Activated T-helper 17 cell treated with anti-CD3 and anti-CD28 coated beads, Interleukin-2, amount 50 U/mL, for 72 hours (primary cell): ENCODE measurements around the gene MDGA2. TPM values are rescaled to one million over a fixed set of nuclear protein-coding genes. Genes with fewer than 3 reads are reported as not detected.

Source experiments
- ATAC-seq: fragments of 150-1000 bp; cut with Tn5 transposase; replicated peaks from 2 replicates; pipeline ENCODE4 v1.10.0; 2021; ENCODE audit warnings: mild to moderate bottlenecking, moderate library complexity
- H3K27ac Mint-ChIP-seq: one replicate; pipeline ENCODE4 v1.8.0; 2022; ENCODE audit warnings: mixed read lengths
- H3K27me3 Mint-ChIP-seq: one replicate; pipeline ENCODE4 v1.8.0; 2022; ENCODE audit warnings: mixed read lengths
- H3K36me3 Mint-ChIP-seq: one replicate; pipeline ENCODE4 v1.8.0; 2022; ENCODE audit warnings: low read depth, mild to moderate bottlenecking, mixed read lengths
- H3K4me1 Mint-ChIP-seq: one replicate; pipeline ENCODE4 v1.8.0; 2022; ENCODE audit warnings: mixed read lengths
- H3K4me3 Mint-ChIP-seq: one replicate; pipeline ENCODE4 v1.8.0; 2022; ENCODE audit warnings: mild to moderate bottlenecking, mixed read lengths
- H3K9me3 Mint-ChIP-seq: one replicate; pipeline ENCODE4 v1.8.0; 2022; ENCODE audit warnings: mixed read lengths
- total RNA-seq, 2 donors: library from RNA; stranded (reverse); gene quantifications; one replicate each; pipeline ENCODE4 v1.2.3, GENCODE V29; 2022

The MDGA2 gene
- total RNA-seq, 2 donors from 2014 or later: not detected

DNA sequence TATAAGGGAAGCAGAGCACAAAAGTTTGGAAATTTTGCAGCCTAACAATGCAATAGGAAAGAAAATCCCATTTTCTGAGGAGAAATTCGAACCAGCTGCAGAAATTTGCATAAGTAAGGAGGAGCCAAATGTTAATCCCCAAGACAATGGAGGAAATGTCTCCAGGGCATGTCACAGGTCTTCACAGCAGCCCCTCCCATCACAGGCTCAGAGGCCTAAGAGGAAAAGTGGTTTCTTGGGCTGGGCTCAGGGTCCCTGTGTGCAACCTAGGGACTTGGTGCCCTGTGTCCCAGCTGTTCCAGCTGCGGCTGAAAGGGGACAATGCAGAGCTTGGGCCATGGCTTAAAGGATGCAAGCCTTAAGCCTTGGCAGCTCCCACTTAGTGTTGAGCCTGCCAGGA lies 190.0 kb downstream of the MDGA2 start:
- Mint-ChIP-seq H3K4me3 (no peak overlapping the region), H3K4me1 (no peaks in the 10 kb centered on the region), H3K27ac (no peak overlapping the region), H3K9me3 (peaks cover 13% of the 10 kb centered on the region), H3K36me3 (no peaks in the 10 kb centered on the region), H3K27me3 (no peaks in the 10 kb centered on the region)
- ATAC-seq: no peak

GRCh38 chr14:47483449-47483848 lies 192.0 kb downstream of the MDGA2 start:
- H3K9me3 Mint-ChIP-seq: peaks cover 13% of the 10 kb centered on the region
- no peaks in the 10 kb centered on the region for H3K36me3 Mint-ChIP-seq
- H3K27me3 Mint-ChIP-seq: no peaks in the 10 kb centered on the region
- no peaks in the 10 kb centered on the region for H3K4me1 Mint-ChIP-seq
- H3K27ac Mint-ChIP-seq: no peak overlapping the region
- no peak overlapping the region for H3K4me3 Mint-ChIP-seq
- no peak for ATAC-seq

GRCh38 chr14:47471075-47471474 lies 204.3 kb downstream of the MDGA2 start:
- Mint-ChIP-seq H3K4me1 (no peaks in the 10 kb centered on the region), H3K27ac (no peak overlapping the region), H3K36me3 (no peaks in the 10 kb centered on the region), H3K27me3 (no peaks in the 10 kb centered on the region), H3K4me3 (no peak overlapping the region), H3K9me3 (peaks cover 30% of the 10 kb centered on the region)
- ATAC-seq: no peak

DNA sequence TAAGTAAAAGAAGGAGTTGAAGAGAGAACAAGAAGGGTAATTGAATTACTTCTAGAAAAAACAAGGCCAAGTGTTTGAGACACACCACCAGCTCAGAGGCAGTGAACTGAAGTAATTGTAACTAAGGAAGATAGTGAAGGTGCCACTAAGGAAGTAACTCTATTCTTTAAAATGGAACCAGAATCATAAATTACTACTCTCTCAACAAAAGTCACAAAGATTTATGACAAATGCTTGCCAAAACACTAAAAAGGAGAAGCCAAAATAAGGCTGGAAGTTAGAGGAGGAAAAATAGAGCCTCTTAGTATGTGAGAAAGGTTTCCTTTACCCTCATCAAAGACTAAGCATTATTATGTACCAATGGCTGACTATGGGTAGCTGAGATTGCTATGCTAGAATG lies 208.5 kb downstream of the MDGA2 start:
- Mint-ChIP-seq H3K4me1 (no peaks in the 10 kb centered on the region), H3K27ac (no peak overlapping the region), H3K9me3 (peaks cover 27% of the 10 kb centered on the region), H3K27me3 (no peaks in the 10 kb centered on the region), H3K36me3 (no peaks in the 10 kb centered on the region), H3K4me3 (no peak overlapping the region)
- no peak for ATAC-seq

DNA sequence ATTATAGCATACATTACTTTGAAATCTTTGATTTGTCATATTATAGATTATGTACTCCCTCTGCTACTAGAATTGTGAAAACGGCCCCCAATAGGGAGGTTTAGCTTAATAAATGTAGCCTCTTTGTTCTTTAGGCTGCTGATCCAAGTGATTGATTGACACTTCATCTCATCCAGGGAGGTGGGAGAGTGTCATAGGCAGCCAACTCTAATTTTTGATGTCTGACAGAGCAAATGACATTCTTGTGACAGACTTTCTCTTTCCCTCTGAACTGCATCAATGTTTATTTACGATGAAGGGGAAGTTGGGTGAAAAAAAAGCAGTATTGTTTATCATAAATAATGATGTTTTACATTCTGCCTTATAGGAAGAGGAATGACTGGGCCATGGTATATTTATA lies 221.4 kb downstream of the MDGA2 start:
- H3K27me3 Mint-ChIP-seq: no peaks in the 10 kb centered on the region
- no peak overlapping the region for H3K27ac Mint-ChIP-seq
- H3K36me3 Mint-ChIP-seq: no peaks in the 10 kb centered on the region
- no peaks in the 10 kb centered on the region for H3K4me1 Mint-ChIP-seq
- no peaks in the 10 kb centered on the region for H3K9me3 Mint-ChIP-seq
- no peak overlapping the region for H3K4me3 Mint-ChIP-seq
- no peak for ATAC-seq

- H3K4me1 Mint-ChIP-seq: no peaks in the 10 kb centered on the region
- no peaks in the 10 kb centered on the region for H3K27me3 Mint-ChIP-seq
- peaks cover 9% of the 10 kb centered on the region for H3K9me3 Mint-ChIP-seq
- ATAC-seq: no peak
- no peak overlapping the region for H3K27ac Mint-ChIP-seq
- H3K36me3 Mint-ChIP-seq: no peaks in the 10 kb centered on the region
- no peak overlapping the region for H3K4me3 Mint-ChIP-seq
Observed at GRCh38 chr14:47447076-47447475, 228.3 kb downstream of the MDGA2 start.

DNA sequence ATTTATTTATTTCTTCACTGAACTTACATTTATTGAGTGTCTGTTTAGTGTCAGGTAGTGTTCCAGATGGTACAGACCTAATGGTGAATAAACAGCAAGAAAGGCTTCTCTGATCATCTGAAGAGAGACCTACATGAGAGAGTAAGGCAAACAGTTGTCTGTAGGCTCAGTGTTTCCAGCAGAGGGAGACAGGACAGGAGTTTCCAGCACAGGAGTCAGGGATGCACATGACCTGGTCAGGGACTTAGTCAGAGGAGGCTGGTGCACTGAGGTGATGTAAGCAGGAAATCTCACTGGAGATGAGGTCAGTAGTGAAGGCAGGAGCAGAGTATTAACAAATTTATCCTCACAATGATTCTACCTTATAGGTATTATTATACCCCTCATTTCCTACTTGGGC lies 233.2 kb downstream of the MDGA2 start:
- Mint-ChIP-seq H3K4me1 (no peaks in the 10 kb centered on the region), H3K9me3 (peaks cover 10% of the 10 kb centered on the region), H3K27me3 (no peaks in the 10 kb centered on the region), H3K27ac (no peak overlapping the region), H3K36me3 (no peaks in the 10 kb centered on the region), H3K4me3 (no peak overlapping the region)
- ATAC-seq: no peak

DNA sequence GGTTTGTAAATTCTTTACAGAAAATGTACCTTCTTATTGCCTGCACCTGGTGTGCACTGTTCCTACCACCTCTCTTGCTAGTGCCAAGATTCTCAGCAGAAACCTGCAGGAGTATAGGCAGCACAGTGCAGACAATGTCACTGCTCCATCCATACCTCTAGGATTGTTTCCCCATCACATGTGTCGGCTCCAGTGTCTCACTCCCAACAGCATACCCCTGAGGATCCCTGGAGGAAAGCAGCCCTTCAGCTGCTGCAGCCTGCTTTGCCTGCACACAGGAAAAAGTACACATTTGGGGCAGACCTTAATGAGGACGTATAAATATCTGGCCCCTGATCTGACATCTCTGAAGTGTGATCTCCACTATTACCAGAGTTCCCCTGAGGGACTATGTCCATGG lies 235.5 kb downstream of the MDGA2 start:
- Mint-ChIP-seq H3K4me1 (no peaks in the 10 kb centered on the region), H3K9me3 (peaks cover 8% of the 10 kb centered on the region), H3K36me3 (no peaks in the 10 kb centered on the region), H3K27me3 (no peaks in the 10 kb centered on the region), H3K27ac (no peak overlapping the region), H3K4me3 (no peak overlapping the region)
- ATAC-seq: no peak

GRCh38 chr14:47438650-47439140 lies 236.7 kb downstream of the MDGA2 start:
- Mint-ChIP-seq H3K9me3 (peaks cover 5% of the 10 kb centered on the region), H3K27ac (no peak overlapping the region), H3K4me1 (no peaks in the 10 kb centered on the region), H3K36me3 (no peaks in the 10 kb centered on the region), H3K4me3 (no peak overlapping the region), H3K27me3 (no peaks in the 10 kb centered on the region)
- no peak for ATAC-seq

GRCh38 chr14:47435331-47435965 lies 240.0 kb downstream of the MDGA2 start:
- peaks cover 5% of the 10 kb centered on the region for H3K9me3 Mint-ChIP-seq
- no peak for ATAC-seq
- no peaks in the 10 kb centered on the region for H3K27me3 Mint-ChIP-seq
- no peak overlapping the region for H3K4me3 Mint-ChIP-seq
- no peaks in the 10 kb centered on the region for H3K4me1 Mint-ChIP-seq
- no peak overlapping the region for H3K27ac Mint-ChIP-seq
- H3K36me3 Mint-ChIP-seq: no peaks in the 10 kb centered on the region

DNA sequence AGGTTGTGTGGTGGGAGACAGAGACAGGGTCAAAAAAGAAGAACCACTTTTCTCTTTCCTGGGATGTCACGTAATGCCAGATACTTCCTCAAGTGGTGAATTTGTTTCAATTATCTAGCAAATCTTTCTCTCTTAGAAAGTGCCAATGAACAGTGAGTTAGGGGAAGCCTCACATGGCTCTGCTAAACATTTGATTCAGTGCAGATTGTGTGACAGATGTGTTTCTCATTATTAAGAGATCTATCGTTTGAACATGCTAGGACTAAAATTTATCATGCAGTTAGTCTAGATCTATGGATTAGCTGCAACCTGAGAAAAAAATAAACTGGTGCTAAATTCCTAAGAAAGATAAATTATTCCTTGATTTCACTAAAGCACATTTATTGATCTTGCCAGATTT lies 247.8 kb downstream of the MDGA2 start:
- Mint-ChIP-seq H3K4me3 (no peak overlapping the region), H3K9me3 (peaks cover 6% of the 10 kb centered on the region), H3K4me1 (no peaks in the 10 kb centered on the region), H3K36me3 (no peaks in the 10 kb centered on the region), H3K27ac (no peak overlapping the region), H3K27me3 (no peaks in the 10 kb centered on the region)
- no peak for ATAC-seq

DNA sequence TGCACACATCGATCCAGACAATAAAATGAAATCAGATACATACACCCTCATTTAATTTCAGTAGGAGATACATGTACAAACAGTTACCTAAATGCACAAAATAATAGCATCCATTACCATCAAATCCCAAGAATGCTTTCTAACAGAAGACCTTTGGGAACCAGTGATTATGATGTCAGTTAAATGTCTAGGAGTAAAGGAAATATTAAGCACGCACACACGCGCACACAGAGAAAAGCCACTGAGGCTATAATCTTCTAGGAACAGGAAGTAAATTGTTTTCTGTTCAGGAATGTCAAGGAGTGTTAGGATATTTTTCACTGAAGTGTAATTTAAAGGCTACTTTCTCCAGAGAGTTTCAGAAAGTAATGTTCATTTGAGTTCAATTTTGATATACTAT lies 250.1 kb downstream of the MDGA2 start:
- Mint-ChIP-seq H3K9me3 (peaks cover 6% of the 10 kb centered on the region), H3K36me3 (no peaks in the 10 kb centered on the region), H3K27ac (no peak overlapping the region), H3K27me3 (no peaks in the 10 kb centered on the region), H3K4me3 (no peak overlapping the region), H3K4me1 (no peaks in the 10 kb centered on the region)
- no peak for ATAC-seq

DNA sequence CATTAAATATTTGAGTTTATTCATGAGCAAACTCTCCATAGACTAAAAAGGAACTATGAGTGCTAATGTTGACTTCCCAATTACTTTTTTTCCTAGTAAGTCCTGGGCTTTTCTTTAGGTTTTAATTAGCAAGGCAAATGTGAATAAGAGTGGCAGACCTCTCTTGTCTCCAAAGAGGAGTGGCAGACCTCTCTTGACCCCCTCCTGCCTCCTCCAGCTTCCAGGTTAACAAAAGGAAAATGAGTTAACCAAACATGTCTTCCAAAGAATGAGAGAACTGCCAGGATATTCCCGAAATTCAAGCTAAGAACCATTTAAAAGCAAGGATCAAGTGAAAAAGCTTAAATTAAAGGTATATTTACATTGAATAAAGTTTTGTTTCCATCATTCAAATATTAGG lies 253.2 kb downstream of the MDGA2 start:
- H3K36me3 Mint-ChIP-seq: no peaks in the 10 kb centered on the region
- H3K27me3 Mint-ChIP-seq: no peaks in the 10 kb centered on the region
- H3K9me3 Mint-ChIP-seq: no peaks in the 10 kb centered on the region
- no peak overlapping the region for H3K27ac Mint-ChIP-seq
- no peak overlapping the region for H3K4me3 Mint-ChIP-seq
- ATAC-seq: no peak
- no peaks in the 10 kb centered on the region for H3K4me1 Mint-ChIP-seq

DNA sequence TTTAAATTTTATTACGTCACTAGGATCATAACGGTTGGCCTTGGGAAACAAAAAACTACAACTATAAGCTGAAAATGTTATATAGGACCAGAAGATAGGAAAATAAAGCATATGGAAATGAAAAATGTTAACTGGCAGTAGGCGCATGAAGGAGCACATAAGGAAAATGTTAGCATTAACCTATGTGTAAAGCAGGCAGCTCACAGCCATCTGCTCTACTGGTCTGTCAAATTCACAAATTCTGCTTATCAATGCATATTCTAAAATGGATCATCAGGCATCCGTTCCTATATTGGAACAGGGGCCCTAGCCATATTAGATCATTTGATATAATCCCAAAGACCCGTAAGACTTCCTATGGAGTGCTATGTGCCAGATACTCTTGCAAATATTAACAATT lies 263.9 kb downstream of the MDGA2 start:
- Mint-ChIP-seq H3K36me3 (no peaks in the 10 kb centered on the region), H3K27ac (no peak overlapping the region)
- no peak for ATAC-seq

GRCh38 chr14:47392326-47392725 lies 283.1 kb downstream of the MDGA2 start:
- no peaks in the 10 kb centered on the region for H3K4me1 Mint-ChIP-seq

More for the DNA sequence above, 263.9 kb downstream of the MDGA2 start:
- H3K9me3 Mint-ChIP-seq: peaks cover 9% of the 10 kb centered on the region
- H3K4me1 Mint-ChIP-seq: no peaks in the 10 kb centered on the region
- H3K27me3 Mint-ChIP-seq: no peaks in the 10 kb centered on the region
- H3K4me3 Mint-ChIP-seq: no peak overlapping the region

More at GRCh38 chr14:47392326-47392725, 283.1 kb downstream of the MDGA2 start:
- ATAC-seq: no peak
- Mint-ChIP-seq H3K4me3 (no peak overlapping the region), H3K36me3 (no peaks in the 10 kb centered on the region), H3K27ac (no peak overlapping the region), H3K27me3 (no peaks in the 10 kb centered on the region), H3K9me3 (peaks cover 10% of the 10 kb centered on the region)
